HCT116 (cell line): Measurements from ENCODE around the gene WDR37. TPM values are rescaled to one million over a fixed set of nuclear protein-coding genes. Genes with fewer than 3 reads are reported as not detected.

Experiments used
- ATAC-seq: fragments of 200-7000 bp; cut with Tn5 transposase; 2 replicates; pipeline ENCODE4 v1.9.1; 2020; ENCODE audit warnings: mild to moderate bottlenecking, moderate library complexity
- BruUV-seq: library from RNA; stranded (reverse); fragments of 400-500 nt; replicated peaks from 2 replicates; lab custom pipeline; 2021; lab: Mats Ljungman, UMichigan
- CTCF ChIA-PET: fragments of 300-600 bp; sonication (Branson Sonifier 250); formaldehyde crosslinking; loops from one replicate; lab custom pipeline; 2021; ENCODE audit warnings: antibody characterized with exemption; lab: Charles Lee
- POLR2A ChIA-PET: fragments of 300-600, 350-600 bp; sonication (Branson Sonifier 250); formaldehyde crosslinking; loops from one replicate; lab custom pipeline; 2021; ENCODE audit warnings: antibody characterized with exemption; lab: Charles Lee
- RAD21 ChIA-PET, 2 experiments: fragments of 300-600 bp; sonication (Branson Sonifier 250); formaldehyde crosslinking; loops; one replicate each; lab custom pipeline; 2023; ENCODE audit warnings: low total read pairs in 2 of 2; ENCODE audit not compliant: uncharacterized antibody in 2 of 2, unreplicated experiment in 2 of 2, low non-redundant PET in 1 of 2; lab: Charles Lee
- DNase-seq: peaks from one replicate; pipeline ENCODE4 v3.0.0-alpha.2; 2010; ENCODE audit warnings: low read depth, low spot score
- H2AFZ ChIP-seq: fragments of 200-600 bp; shearing (Covaris generic), sonication (generic); 2 replicates; pipeline ENCODE4 v1.6.1; 2017; ENCODE audit warnings: low read depth, mixed run types, mixed read lengths, antibody characterized with exemption, low read length; ENCODE audit not compliant: poor library complexity, severe bottlenecking
- H3K27ac ChIP-seq: 2 replicates; pipeline ENCODE4 v1.5.1; 2012; ENCODE audit warnings: low read depth, low read length
- H3K27me3 ChIP-seq: fragments of 200-600 bp; sonication (generic); 2 replicates; pipeline ENCODE4 v1.6.1; 2016; ENCODE audit warnings: mixed run types, low read length, mixed read lengths; ENCODE audit not compliant: insufficient read depth
- H3K36me3 ChIP-seq, 2 experiments: fragments of 200-500 bp in 1 of 2; fragments of 200-600 bp in 1 of 2; sonication (Bioruptor generic) in 1 of 2; sonication (generic) in 1 of 2; 2 replicates each; pipeline versions ENCODE4 v1.5.1 to v1.6.1; 2014 to 2016; ENCODE audit warnings: low read length in 2 of 2, inconsistent platforms in 1 of 2, mixed read lengths in 1 of 2, mixed run types in 1 of 2; ENCODE audit not compliant: insufficient read depth in 2 of 2, control insufficient read depth in 1 of 2
- H3K4me1 ChIP-seq, 2 experiments: fragments of 200-600 bp in 1 of 2; sonication (generic) in 1 of 2; 2 replicates each; pipeline versions ENCODE4 v1.5.1 to v1.6.1; 2012 to 2017; ENCODE audit warnings: low read length in 2 of 2, inconsistent platforms in 1 of 2, mild to moderate bottlenecking in 1 of 2, mixed read lengths in 1 of 2, mixed run types in 1 of 2, moderate library complexity in 1 of 2; ENCODE audit not compliant: insufficient read depth in 2 of 2, control insufficient read depth in 1 of 2
- H3K4me2 ChIP-seq: fragments of 200-600 bp; sonication (generic); 2 replicates; pipeline ENCODE4 v1.6.1; 2017; ENCODE audit warnings: mixed run types, low read length, mixed read lengths
- H3K4me3 ChIP-seq, 2 experiments: fragments of 200-600 bp in 1 of 2; sonication (generic) in 1 of 2; replicated peaks in 1 of 2; 2 replicates each; pipeline ENCODE4 v1.5.1; 2011 to 2016; ENCODE audit warnings: low read length in 2 of 2, control low read depth in 1 of 2, low read depth in 1 of 2, mild to moderate bottlenecking in 1 of 2, mixed read lengths in 1 of 2, mixed run types in 1 of 2
- H3K79me2 ChIP-seq: fragments of 200-600 bp; sonication (generic); 2 replicates; pipeline ENCODE4 v1.6.1; 2017; ENCODE audit warnings: mild to moderate bottlenecking, mixed run types, low read length, moderate library complexity, mixed read lengths; ENCODE audit not compliant: insufficient read depth
- H3K9ac ChIP-seq: fragments of 200-600 bp; sonication (generic); 2 replicates; pipeline ENCODE4 v1.6.1; 2016; ENCODE audit warnings: low read length, mixed read lengths
- H3K9me2 ChIP-seq: fragments of 200-600 bp; sonication (generic), shearing (Covaris generic); 2 replicates; pipeline ENCODE4 v1.6.1; 2017; ENCODE audit warnings: mixed run types, mild to moderate bottlenecking, moderate library complexity; ENCODE audit not compliant: insufficient read depth
- H3K9me3 ChIP-seq, 2 experiments: fragments of 200-500 bp in 1 of 2; fragments of 200-600 bp in 1 of 2; sonication (Bioruptor generic) in 1 of 2; sonication (generic) in 1 of 2; 2 replicates each; pipeline ENCODE4 v1.6.1; 2014 to 2017; ENCODE audit warnings: low read length in 2 of 2, mixed read lengths in 2 of 2, inconsistent platforms in 1 of 2, low read depth in 1 of 2, mild to moderate bottlenecking in 1 of 2, mixed run types in 1 of 2, moderate library complexity in 1 of 2; ENCODE audit not compliant: control insufficient read depth in 1 of 2, insufficient read depth in 1 of 2
- H4K20me1 ChIP-seq: fragments of 200-600 bp; sonication (generic), shearing (Covaris generic); 2 replicates; pipeline ENCODE4 v1.6.1; 2017; ENCODE audit warnings: mixed run types, mild to moderate bottlenecking, moderate library complexity; ENCODE audit not compliant: insufficient read depth
- ATF3 ChIP-seq: IDR thresholded peaks from 2 replicates; pipeline ENCODE4 v1.6.1; 2012
- CBX3 ChIP-seq: IDR thresholded peaks from 2 replicates; pipeline ENCODE4 v1.6.1; 2012; ENCODE audit warnings: low read depth
- CEBPB ChIP-seq: IDR thresholded peaks from 2 replicates; pipeline ENCODE4 v1.6.1; 2012; ENCODE audit warnings: low read depth
- EGR1 ChIP-seq: IDR thresholded peaks from 2 replicates; pipeline ENCODE4 v1.6.1; 2012; ENCODE audit warnings: low read depth
- EZH2phosphoT487 ChIP-seq: fragments of 200-600 bp; IDR thresholded peaks from 2 replicates; pipeline ENCODE4 v1.6.1; 2018; ENCODE audit warnings: antibody characterized with exemption, borderline replicate concordance
- MAX ChIP-seq: IDR thresholded peaks from 2 replicates; pipeline ENCODE4 v1.6.1; 2012
- POLR2AphosphoS5 ChIP-seq: IDR thresholded peaks from 2 replicates; pipeline ENCODE4 v1.6.1; 2011; ENCODE audit warnings: mild to moderate bottlenecking, low read depth, low read length, moderate library complexity
- RAD21 ChIP-seq: IDR thresholded peaks from 2 replicates; pipeline ENCODE4 v1.6.1; 2012; ENCODE audit warnings: low read depth, mild to moderate bottlenecking
- REST ChIP-seq: IDR thresholded peaks from 2 replicates; pipeline ENCODE4 v1.6.1; 2012; ENCODE audit warnings: low read depth
- SIN3A ChIP-seq: IDR thresholded peaks from 2 replicates; pipeline ENCODE4 v1.6.1; 2012; ENCODE audit warnings: low read depth
- TCF7L2 ChIP-seq: IDR thresholded peaks from 2 replicates; pipeline ENCODE4 v1.7.0; 2011; ENCODE audit warnings: borderline replicate concordance, inconsistent platforms; ENCODE audit not compliant: insufficient read depth, insufficient read length; ENCODE audit errors: extremely low read depth
- YY1 ChIP-seq: IDR thresholded peaks from 2 replicates; pipeline ENCODE4 v1.6.1; 2011; ENCODE audit warnings: low read length, low read depth, moderate library complexity, mild to moderate bottlenecking; ENCODE audit not compliant: insufficient replicate concordance; ENCODE audit errors: extremely low read depth
- ZBTB33 ChIP-seq: IDR thresholded peaks from 2 replicates; pipeline ENCODE4 v1.6.1; 2011; ENCODE audit warnings: mild to moderate bottlenecking, low read length, moderate library complexity; ENCODE audit not compliant: insufficient replicate concordance; ENCODE audit errors: extremely low read depth
- intact Hi-C: fragments of 100-400 bp; cut with micrococcal nuclease; formaldehyde crosslinking; loops from 2 replicates; pipeline ENCODE4 v1.10.0; 2022
- total RNA-seq: library from RNA; stranded (reverse); gene quantifications from one replicate; pipeline ENCODE4 v1.2.1, GENCODE V29; 2021; ENCODE audit not compliant: unreplicated experiment

The WDR37 gene
- total RNA-seq, 1 experiment from 2014 or later: 9.1 TPM

- no peak overlapping the region for H3K4me3 ChIP-seq
- H3K9me2 ChIP-seq: no peaks in the 10 kb centered on the region
- H3K36me3 ChIP-seq: peaks cover 8 to 11% of the 10 kb centered on the region in 2 experiments; a peak in 3 of 4 replicates
- no peaks in the 10 kb centered on the region for H3K4me1 ChIP-seq
- H3K27me3 ChIP-seq: no peaks in the 10 kb centered on the region
- H3K27ac ChIP-seq: no peak overlapping the region
- POLR2A ChIA-PET: no interaction called here
- CTCF ChIA-PET: no interaction called here
- RAD21 ChIA-PET: no interaction called here
- no peaks in the 10 kb centered on the region for H4K20me1 ChIP-seq
- no peak overlapping the region for H2AFZ ChIP-seq
- TF ChIP-seq EZH2phosphoT487: no peak
- TF ChIP-seq RAD21: no peak
- TF ChIP-seq MAX: no peak
- no peak for TF ChIP-seq SIN3A
- no peak for TF ChIP-seq YY1
- TF ChIP-seq ATF3: no peak
- TF ChIP-seq, all 23 proteins: peak for 0
- ATAC-seq (no peak), DNase-seq (no peak)
- Histone ChIP-seq H3K9ac (no peak overlapping the region), H3K79me2 (no peaks in the 10 kb centered on the region; the same call in 1 of the 2 replicates), H3K9me3 (no peaks in the 10 kb centered on the region), H3K4me2 (no peak overlapping the region)
- no TSS peak for BruUV-seq
- intact Hi-C loops: no loop called here
Observed at GRCh38 chr10:1102831-1103230, 46.6 kb downstream of the WDR37 start.

- ChIA-PET POLR2A (no interaction called here), RAD21 (no interaction called here), CTCF (no interaction called here)
- BruUV-seq: no TSS peak
- no peaks in the 10 kb centered on the region for H3K4me1 ChIP-seq
- no peak for ATAC-seq
- no peaks in the 10 kb centered on the region; the same call in 1 of the 2 replicates for H3K79me2 ChIP-seq
- no peaks in the 10 kb centered on the region for H3K9me3 ChIP-seq
- H2AFZ ChIP-seq: no peak overlapping the region
- no peaks in the 10 kb centered on the region for H4K20me1 ChIP-seq
- H3K4me3 ChIP-seq: no peak overlapping the region
- no peak overlapping the region for H3K27ac ChIP-seq
- H3K36me3 ChIP-seq: peaks cover 9 to 12% of the 10 kb centered on the region in 2 experiments; a peak in 3 of 4 replicates
- H3K9ac ChIP-seq: no peak overlapping the region
- no peak for DNase-seq
- no peak overlapping the region for H3K4me2 ChIP-seq
- intact Hi-C loops: no loop called here
- no peaks in the 10 kb centered on the region for H3K9me2 ChIP-seq
- H3K27me3 ChIP-seq: no peaks in the 10 kb centered on the region
- no peak for TF ChIP-seq ZBTB33
- no peak for TF ChIP-seq TCF7L2
- no peak for TF ChIP-seq EGR1
- no peak for TF ChIP-seq SIN3A
- no peak for TF ChIP-seq CBX3
- TF ChIP-seq POLR2AphosphoS5: no peak
- TF ChIP-seq CEBPB: no peak
- no peak for TF ChIP-seq RAD21
- no peak for TF ChIP-seq YY1
- no peak for TF ChIP-seq REST
Observed at GRCh38 chr10:1103551-1103950, 47.4 kb downstream of the WDR37 start.
